Stimulated activated CD4-positive, alpha-beta T cell treated with anti-CD3 and anti-CD28 coated beads, Interleukin-15, amount 100 ng/mL, for 1 hour (primary cell): Measurements from ENCODE around the gene BRD7.

Experiments used
- DNase-seq, 2 donors: peaks; one replicate each; pipeline ENCODE4 v3.0.0-alpha.2; 2020; ENCODE audit warnings: low read depth in 1 of 2, low spot score in 1 of 2

Gene BRD7

DNA sequence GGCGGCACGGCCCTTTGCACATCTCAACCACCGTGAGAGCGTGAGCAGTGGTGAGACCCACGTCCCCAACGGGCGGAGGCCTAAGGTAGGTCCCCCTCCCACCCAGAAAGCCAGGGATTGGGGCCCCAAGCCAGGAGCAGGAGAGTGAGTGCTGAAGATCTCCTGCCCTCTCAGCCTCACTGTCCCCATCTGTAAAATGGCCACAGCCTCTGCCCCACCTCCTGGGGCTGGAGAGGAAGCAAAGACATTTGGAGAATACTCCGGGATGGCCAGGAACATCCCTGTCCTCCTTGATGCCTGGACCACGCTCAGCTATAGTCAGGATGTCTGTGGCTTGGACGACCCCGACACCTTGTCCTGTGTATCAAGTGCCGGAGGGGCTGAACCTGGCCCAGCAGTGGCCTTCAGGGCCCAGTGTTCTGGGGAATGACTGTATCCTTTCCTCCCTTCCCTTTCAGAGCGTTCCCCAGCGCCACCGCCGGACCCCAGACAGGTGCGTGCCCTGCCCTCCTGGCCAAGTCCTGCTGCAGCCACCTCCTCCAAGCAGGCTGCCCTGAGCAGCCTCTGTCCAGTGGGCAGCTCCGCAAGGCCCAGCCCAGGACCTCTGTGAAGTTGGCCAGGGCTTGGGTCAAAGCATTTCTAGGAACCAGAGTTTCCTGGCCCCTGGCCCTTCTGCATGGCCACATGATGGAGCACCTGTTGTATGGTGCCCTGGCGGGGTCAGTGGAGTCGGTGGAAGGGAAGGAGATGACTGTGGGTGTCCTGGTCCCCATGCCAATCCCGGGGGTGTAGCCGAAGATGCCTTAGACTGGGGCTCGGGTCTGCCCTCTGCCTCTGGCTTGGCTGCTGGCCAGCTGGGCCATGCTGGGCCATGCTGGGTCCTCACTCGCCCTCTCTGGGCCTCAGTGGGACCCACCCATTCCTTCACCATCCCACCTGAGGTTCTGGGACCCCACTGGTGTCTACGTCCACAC, 64.0 kb downstream of the BRD7 start:
- DNase-seq, result no peak

GRCh38 chr16:50303605-50304466, 65.0 kb downstream of the BRD7 start:
- DNase-seq, result no peak

- DNase-seq, result no peak
These were observed 65.7 kb downstream of the BRD7 start for GRCh38 chr16:50303041-50303604.

- DNase-seq, result no peak
These were observed 66.2 kb downstream of the BRD7 start for GRCh38 chr16:50302472-50303005.

DNA sequence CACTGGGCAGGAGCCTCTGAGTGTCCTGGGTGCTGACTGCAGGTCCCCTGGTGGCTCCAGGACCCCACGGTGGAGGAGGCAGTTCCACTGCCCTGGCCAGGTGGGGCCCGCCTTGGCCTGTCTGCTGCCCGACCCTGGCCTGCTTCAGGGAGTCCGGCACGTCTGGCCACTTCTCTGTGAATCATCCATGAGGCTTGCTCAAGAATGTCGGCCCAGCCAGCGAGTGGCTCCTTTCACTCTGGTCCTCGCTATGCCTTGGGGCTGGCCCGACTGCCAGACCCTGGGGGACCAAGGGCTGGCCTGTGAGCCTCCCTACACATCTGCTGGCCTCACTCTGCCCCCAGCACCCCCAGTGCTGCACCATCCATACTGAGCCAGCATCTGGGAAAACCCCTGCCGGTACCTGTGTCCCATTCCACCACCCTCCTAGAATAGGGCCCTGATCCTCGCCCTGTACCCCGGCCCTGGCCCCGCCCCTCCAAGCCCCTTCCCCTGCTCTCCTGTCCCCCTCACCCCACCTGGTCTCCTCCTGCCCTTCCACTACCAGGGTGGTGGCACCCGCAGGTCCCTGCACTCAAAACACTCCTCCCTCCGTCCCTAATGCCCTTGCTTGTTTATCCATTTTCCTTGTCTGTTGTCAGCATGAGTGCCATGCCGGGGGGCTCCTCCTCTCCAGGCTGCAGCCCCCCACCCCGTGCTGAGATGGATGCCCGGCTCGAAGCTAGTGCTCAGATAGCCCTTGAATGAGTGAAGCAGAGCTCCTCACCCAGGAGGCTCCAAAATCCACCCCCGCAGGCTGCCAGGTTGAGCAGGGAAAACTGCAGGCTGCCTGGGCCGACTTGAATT, 66.9 kb downstream of the BRD7 start:
- no peak for DNase-seq

DNA sequence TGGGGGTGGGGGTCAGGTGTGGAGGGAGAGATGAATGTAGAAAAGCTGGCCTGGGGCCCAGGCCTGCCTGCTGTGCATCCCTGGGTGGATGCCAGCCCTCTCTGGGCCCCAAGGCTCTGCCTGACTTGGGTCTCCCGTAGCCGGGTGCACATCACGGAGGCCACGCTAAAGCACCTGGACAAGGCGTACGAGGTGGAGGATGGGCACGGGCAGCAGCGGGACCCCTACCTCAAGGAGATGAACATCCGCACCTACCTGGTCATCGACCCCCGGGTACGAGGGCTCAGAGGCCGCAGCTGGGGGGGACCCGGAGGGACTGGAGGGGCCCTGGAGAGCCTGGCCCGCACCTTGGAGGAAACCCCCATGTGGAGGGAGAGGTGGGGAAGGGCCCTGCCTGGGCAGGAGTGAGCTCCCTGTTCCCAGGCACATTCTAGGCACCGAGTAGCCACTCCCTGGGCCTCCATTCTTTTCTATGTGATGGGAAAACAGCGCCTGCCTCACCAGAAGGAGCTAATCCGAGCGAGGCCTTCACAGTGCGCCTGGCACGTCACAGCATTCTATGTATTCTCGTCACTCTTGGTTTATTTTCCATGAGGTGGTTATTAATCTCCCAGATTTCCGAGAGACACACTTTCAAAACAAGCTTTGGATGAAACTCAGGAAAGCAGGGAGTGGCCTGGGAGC, 67.7 kb downstream of the BRD7 start:
- DNase-seq, result no peak

DNA sequence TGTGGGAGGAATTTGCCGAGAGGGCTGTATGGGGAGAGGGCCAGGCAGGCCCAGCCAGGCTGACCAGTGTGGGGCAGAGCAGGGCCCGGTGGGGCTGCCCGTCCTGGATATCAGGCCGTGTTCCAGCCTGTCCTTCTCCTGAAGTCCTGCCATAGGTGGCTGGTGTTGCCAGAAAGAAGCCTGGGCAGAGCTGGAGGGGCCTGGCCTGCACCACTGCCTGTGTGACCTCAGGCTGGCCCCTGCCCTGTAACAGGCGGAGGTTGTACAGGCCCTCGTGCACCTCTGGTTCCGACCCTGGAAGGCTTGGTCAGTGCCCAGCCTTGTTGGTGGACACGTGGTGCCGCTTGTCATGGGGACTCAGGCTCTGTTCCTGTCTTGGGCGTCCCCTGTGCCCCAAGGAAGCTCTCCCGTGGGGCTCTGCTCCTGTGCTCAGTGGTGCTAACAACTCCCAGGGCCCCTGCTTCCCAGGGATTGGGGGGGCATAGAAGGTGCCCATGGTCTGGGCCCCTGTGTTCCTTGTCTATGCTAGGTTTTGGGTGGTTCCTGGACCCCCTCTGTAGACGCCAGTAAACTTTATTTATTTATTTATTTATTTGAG, 69.2 kb downstream of the BRD7 start:
- no peak for DNase-seq

DNA sequence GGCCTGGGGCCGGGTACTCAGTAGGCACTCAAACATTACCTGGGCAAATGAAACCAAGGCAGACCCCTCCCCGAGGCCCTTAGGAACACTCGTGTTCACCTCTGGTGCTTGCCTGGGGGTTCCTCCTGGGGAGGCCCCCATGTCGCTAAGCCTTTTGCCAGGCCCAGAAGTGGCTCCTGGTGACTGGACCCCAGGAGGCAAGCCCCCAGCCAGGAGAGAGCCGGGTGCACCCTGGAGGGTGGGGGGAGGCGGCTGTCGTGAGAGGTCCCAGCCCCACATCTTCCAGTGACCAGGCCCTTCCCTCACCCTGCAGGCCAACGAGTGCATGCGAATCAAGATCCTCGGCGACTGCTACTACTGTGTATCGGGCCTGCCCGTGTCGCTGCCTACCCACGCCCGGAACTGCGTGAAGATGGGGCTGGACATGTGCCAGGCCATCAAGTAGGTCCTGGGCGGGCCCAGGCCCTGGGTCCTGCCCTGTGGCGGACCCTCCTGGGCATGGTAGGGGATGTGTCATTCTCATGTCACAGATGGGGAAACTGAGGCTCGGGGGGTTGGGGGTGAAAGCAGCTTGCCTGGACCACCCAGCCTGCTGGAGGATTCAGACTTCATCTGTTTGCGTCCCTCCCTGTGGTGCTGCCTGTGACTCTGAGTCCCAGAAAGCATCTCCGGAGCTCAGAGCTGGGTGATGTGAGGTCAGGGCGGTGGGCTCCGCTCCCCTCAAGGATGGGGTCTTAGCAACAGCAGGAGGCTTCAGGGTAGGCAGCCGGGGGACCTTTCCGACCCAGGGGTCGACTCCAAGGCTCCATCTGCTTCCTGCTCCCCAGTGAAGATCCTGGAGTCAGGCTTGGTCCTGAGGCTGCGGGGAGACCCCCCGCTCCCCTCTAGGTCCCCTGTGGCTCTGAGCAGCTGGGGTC, 69.9 kb downstream of the BRD7 start:
- no peak for DNase-seq

DNA sequence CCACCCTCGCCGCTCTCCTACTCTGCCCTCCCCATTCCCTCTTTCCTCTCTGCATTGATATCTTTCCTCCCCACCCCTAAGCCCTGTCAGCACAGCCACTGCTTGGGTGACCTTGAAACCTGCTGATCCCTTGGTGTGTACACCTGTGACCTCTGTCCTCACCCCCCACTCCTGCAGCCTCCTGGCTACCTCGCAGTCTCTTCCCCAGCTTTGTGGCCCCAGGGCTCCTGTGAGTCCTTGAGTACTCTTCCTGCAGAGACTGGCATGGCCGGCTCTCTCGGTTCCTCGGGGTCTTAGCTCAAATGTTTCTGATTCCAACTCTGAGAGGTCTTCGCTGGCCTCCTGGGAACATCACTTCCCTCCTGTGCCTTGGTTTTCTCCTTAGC, 70.7 kb downstream of the BRD7 start:
- no peak for DNase-seq

GRCh38 chr16:50297301-50298074, 71.3 kb downstream of the BRD7 start:
- DNase-seq, result no peak

GRCh38 chr16:50296807-50297206, 72.0 kb downstream of the BRD7 start:
- DNase-seq, result no peak

- DNase-seq, result no peak
These were observed 73.2 kb downstream of the BRD7 start for GRCh38 chr16:50295541-50296132.

DNA sequence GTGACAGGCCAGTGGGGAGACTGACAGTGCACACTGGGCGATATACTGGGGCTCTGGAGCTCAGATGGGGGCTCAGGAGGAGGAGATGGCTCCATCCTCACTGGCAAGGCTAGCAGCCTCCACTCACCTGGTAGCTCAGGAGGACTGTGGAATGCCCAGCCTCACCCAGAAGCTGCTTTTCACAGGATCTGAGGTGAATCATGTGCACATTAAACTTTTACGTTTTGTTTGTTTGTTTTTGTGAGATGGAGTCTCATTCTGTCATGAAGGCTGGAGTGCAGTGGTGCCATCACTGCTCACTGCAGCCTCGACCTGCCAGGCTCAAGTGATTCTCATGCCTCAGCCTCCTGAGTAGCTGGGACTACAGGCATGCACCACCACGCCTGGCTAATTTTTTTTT, 73.8 kb downstream of the BRD7 start:
- no peak for DNase-seq

DNA sequence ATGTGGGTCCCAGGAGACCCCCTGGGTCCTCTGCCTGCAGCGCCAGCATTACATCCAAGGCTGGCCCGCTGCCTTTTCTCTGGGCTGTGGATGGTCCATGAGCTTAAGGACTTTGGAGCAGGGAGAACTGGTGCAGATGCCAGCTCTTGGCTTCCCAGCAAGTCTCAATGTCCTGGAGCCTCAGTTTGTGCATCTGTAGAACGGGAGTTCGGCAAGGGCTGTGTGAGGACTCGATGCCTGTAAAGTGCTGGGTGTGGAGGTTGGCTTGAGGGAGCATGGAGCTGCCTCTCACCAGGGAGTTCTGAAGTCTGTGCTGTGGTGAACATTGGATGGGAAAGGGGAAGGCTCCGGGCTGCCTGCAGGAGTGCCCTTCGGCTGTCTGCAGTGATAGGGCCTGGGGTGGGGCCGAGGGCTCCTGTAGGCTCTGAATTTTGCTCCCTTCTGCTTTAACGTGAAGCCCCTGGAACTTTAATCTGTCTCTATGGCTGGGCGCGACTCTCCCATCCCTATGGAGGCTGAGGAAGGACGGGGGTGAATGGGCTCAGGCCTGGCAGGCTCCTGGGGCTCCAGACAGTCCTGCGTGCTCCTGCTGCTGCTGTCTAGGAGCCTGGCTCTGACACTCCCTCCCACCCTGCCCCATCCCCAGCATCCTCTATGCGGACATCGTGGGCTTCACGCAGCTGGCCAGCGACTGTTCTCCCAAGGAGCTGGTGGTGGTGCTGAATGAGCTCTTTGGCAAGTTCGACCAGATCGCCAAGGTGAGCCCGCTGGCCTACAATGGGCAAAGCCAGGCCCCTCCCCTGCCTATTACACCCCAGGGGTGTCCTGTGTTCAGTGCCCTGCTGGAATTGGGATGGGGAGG, 74.6 kb downstream of the BRD7 start:
- no peak for DNase-seq

- DNase-seq, result no peak
These were observed 75.6 kb downstream of the BRD7 start for GRCh38 chr16:50293041-50293783.

DNA sequence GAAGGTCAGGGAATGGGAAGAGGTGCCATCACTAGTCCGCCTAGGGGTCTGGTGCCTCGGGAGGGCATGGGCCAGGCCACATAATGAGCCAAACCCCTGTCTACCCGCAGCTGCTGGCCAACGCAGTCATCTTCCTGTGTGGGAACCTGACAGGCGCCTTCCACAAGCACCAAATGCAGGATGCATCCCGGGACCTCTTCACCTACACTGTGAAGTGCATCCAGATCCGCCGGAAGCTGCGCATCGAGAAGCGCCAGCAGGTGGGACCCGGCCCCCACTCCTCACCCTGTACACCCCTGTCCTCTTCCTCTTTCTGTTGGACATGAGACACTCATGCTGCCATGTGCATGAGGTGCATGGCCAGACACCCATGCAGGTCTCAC, 76.2 kb downstream of the BRD7 start:
- no peak for DNase-seq
